NCI-H69 (cell line): ENCODE results near the gene AGAP1.
"Not testable (repeated sequence)": the region's sequence is repeated elsewhere in the genome, so short reads cannot be mapped to it uniquely, and the experiment has no call there.

Experiments
- DNase-seq: peaks from one replicate; lab custom pipeline; 2025; lab: John Stamatoyannopoulos, UW

The AGAP1 gene

DNA sequence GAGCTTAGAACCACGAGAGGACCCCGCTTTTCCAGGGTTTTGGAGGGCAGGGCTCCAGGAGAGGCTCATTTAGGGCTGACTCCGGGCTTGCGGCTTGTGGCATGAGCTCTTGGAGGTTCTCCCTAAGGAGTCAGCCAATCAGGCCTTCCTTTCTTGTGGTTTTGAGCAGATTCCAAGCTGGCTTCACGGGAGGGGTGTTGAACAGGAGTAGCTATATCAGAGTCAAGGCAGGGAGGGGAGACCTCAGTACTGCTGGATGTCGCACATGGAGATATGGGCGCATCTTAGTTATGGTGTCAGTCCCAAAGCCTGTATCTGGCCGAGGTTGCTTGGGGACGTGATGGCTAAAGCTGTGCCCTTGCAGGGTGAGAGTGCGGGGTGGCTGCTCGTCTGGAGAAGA lies 98.6 kb downstream of the AGAP1 start:
- no peak for DNase-seq

DNA sequence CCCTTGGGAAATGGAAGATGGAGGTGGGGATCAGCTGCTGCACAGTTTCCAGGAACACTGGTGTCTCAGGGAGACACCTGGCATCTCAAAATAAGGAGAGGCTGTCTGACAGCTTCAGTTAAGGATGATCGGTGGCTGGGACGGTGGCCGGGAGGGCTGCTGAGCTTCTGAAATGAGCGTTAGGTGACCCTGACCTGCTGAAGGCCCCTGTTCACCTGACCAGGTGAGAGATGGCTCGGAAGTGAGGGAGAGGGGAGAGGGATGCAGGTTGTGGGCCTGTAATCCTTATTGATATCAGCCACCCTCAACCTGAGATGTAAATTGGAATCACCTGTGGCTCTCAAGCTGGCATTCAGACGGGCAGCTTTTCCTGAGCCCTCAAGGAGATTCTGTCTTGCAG lies 99.0 kb downstream of the AGAP1 start:
- no peak for DNase-seq

DNA sequence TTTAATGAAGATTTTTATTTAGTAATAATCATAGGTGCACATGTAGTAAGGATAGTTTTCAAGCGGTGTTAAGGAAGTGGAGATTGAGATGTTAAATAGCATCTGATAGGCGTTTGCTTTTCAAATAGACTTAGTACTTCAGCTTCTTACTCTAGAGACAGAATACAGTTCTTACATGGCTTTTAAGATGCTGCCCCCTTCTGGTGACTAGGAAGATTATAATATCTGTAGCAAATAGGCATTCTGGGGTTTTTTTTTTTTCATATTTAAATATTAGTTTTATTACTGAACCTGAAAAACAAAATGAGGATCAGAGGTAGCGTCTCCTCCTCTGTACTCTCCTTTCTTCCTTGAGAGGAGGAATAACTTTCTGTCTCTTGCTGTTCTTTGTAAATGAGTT lies 100.2 kb downstream of the AGAP1 start:
- DNase-seq = peak; percentile 77

DNA sequence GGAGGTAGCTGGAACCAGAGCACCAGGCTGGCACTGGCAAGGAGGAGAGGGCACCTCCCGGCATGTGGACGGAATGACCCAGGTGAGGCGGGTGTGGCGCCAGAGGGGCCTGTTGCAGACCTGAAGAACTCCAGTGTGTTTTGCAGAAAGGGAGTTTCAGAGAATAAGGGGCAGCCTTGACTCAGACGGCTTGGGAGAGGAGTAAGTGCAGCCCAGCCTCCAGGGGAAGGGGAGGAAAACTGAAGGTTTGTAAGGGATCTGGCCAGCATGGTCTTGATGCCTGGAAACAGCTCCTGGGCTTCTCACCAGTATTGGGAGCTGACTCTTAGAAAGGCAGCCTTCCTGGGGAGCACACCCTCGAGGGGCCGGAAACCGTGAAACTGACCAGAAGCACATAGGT lies 101.1 kb downstream of the AGAP1 start:
- DNase-seq = no peak

DNA sequence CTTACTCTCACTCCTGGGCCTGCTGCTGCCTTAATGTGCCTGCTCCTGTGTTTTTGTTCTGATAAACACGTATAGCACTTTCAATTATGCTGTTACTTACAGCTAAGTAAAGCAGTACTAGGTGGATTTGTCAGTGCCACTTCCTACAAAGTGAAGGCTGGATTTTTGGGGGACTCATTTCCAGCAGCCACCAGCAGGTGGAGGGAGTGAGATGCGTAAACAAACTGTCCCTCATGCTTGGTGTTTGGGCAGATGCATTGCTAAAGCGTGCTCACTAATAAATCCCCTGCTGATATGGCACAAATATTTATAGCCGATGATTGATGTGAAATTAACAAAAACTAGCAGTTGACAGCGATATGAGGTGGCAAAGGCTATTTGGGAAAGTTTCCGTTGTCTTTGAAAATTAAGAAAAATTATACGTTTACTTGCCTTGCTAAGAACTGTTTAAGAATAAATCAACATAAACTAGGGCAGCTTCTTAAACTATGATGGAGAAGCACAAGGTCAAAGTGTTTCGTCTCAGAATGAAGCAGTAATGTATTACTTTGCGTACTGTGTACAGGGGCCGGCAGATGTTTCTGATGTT lies 101.7 kb downstream of the AGAP1 start:
- DNase-seq = peak; percentile 77

DNA sequence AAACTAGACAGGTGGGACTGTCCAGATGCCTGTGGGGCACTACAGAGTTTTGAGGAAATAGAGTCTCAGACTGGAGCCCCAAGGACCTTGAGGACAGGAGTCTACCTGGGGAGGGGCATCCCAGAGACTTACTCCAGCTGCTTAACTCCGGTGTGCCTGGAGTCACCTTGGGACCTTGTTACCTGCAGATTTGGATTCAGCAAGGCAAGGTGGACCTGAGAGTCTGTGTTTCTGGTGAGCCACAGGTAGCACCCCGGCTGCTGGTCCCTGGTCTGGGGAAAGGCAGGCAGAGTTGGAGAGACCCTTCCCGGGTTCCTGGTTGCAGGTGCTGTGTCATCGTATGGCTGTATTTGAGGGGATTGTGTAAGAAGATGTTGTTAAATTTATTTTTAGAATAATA lies 102.4 kb downstream of the AGAP1 start:
- DNase-seq = no peak

DNA sequence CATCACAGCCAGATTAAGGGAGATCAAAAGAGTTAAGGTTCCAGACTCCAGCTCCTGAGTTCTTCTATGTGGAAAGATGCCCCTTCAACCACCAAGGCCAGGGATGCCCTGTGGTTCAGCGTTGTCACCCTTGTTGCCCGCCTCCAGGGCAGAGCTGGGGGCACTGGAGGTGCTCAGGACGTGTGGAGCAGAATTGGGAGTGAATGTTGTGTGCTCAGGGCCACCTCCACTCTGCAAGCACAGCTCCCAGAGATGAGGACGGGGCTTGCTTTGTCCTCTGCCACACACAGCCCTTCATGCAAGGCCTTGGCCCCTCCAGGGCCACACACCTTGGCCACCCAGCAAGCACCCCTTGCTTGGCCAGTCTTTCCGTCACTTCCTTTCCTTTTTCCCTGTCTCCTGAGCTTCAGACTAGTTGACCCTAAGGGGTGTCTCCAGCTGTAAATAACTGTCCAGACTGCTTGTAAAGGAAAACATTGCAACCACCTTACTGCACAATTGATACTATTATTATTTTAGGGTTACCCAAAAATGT lies 103.3 kb downstream of the AGAP1 start:
- no peak for DNase-seq

DNA sequence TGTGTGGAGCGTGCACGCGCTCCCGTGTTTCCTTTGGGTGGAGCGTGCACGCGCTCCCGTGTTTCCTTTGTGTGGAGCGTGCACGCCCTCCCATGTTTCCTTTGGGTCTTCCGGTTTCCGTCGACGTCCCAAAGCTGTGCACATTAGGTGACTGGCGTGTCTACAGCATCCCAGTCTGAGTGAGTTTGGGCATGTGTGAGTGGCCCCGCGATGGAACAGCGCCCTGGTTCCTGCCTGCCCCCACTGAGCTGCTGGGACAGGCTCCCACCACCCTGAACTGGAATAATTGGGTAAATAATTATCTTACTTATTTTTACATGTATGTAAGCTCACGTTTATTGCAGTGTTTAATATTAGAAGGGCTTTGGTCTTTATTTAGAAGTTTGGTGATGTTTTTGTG lies 104.2 kb downstream of the AGAP1 start:
- no peak for DNase-seq

DNA sequence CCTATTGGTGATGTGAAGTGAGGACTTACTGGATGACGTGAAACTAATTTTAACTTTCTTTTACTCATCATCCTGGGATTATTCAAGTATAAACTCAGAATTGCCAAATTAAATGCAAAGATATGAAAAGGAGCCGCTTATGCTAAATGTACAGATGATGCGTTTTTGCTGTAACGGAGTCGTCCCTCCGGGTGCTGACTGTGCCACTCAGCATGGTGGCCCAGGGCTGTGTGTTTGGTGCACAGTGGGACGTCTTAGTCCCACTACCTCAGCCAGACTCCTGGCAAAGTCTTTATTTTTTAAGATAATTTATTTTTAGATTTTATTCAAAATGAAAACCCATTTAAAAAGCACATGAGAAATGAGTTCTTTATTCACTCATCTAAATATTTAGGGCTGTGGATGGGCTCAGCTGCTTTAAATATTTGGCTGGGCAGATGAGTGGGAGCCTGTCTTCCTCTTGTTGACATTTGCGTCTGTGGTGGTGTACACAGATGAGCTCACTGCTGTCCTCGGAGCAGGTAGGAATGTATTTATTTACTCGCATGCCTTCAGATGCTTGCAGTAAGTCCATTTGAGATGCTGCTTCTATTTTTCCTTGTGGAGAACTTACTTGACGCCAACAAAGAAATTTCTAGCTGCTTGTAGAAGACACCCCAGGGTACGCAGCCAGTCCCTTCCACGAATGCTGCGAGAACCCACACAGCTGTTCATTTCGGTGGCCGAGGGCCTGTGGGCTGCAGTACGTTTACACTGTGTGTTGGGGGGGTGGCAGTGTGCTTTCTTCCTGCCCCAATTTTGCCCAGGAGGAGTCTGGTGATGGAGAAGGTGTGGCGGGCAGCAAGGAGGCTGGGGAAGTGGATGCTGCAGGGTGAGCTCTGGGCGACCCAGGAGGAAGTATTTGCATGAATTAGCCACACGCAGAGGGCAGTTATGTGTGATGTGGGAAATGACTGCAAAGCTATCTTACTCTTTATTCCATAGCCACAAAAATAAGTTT lies 105.0 kb downstream of the AGAP1 start:
- DNase-seq = no peak

DNA sequence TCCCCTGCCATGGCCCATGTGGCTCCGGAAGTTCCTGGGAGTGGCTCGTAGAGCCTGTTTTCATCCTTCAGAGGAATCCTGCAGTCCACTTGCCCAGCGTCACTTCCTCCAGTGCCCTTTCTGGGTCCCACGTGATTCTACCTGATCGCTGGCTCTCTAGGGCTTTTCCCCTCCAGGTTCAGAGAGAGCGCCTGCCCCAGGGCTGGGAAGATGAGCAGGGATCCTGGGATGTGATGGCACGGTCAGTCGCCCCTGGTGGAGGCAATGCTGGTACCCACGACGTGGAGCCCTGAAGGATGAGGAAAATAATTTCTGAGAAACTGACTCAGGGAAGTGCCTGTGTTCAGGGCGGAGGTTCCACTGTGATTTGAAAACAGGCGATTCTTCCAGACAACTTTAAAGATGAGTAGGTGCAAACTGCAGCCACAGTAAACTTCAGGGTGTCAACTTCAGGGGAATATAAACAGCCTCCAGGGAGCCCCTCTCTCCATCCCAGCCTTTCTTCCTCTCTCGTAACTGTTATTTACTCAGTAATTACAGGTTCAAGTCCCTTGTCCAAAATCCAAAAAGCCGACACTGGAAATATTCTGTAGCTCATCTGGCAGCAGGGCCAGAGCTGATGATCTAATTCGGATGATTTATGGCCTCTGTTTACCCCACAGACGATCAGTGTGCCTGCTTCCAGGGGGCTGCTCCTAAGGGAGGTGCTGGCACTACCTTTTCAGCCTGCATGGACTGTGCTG lies 105.9 kb downstream of the AGAP1 start:
- DNase-seq = peak; percentile 93

DNA sequence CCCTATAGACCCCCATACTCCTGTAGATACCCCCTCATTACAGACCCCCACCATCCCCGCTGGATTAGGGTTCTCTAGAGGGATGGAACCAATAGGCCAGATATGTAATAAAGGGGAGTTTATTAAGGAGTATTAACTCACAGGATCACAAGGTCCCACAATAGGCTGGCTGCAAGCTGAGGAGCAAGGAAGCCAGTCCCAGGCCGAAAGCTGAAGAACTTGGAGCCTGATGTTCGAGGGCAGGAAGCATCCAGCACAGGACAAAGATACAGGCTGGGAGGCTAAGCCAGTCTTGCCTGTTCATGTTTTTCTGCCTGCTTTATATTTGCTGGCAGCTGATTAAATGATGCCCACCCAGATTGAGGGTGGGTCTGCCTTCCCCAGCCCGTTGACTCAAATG lies 106.6 kb downstream of the AGAP1 start:
- DNase-seq = peak; percentile 35

DNA sequence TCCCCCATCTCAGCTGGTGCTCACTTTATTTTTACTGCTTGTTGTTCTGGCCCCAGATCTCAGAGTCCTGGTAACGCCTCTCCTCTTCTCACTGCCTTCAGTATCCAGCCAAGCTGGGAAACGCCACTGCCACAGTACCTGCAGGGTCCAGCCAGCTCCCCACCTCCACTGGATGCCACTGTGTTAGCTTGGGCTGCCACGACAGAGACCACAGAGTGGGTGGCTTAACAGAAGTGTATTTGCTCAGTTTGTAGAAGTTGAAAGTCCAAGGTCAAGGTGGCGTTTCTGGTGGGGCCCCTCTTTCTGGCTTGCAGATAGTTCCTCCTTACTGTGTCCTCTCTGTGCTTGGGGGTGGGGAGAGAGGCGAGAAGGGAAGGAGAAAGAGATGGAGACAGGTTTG lies 107.1 kb downstream of the AGAP1 start:
- DNase-seq = no peak

DNA sequence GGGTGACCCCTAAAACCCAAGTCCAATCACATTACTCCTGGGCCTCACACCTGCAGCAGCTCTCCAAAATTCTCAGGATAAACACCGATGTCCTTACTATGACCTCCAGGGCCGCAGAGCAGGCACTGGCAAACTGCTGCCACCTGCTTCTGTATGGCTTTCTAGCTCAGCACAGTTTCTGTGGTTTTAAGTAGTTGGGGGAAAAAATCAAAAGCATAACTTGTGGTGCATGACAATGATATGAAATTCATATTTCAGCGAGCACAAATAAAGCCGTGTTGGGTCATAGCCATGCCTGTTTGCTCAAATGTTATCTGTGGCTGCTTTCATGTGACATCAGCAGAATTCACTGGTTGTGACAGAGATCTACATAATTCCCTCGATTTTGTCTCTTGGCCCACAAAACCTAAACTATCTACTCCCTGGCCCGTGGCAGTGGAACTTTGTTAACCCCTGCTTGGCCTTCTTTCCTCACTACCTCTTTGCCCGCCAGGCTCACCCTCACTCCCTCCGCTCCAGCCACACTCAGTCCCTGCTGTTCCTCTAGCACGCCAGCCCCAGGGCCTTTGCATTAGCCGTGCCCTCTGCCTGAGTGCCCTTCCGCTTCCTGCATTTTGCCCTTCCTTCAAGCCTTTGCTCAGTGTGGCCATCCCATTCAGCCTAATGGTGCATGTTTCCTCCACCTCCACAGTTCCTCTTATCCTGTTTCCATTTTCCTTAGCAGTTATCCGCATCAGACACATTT lies 108.3 kb downstream of the AGAP1 start:
- no peak for DNase-seq

DNA sequence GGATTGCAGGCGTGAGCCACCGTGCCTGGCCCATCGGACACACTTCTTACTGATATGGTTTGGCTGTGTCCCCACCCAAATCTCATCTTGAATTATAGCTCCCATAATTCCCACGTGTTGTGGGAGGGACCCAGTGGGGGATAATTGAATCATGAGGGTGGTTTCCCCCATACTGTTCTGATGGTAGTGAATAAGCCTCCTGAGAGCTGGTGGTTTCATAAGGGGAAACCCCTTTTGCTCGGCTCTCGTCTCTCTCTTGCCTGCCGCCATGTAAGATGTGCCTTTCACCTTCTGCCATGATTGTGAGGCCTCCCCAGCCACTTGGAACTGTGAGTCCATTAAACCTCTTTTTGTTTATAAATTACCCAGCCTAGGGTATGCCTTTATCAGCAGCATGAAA lies 109.1 kb downstream of the AGAP1 start:
- not testable (repeated sequence) for DNase-seq

DNA sequence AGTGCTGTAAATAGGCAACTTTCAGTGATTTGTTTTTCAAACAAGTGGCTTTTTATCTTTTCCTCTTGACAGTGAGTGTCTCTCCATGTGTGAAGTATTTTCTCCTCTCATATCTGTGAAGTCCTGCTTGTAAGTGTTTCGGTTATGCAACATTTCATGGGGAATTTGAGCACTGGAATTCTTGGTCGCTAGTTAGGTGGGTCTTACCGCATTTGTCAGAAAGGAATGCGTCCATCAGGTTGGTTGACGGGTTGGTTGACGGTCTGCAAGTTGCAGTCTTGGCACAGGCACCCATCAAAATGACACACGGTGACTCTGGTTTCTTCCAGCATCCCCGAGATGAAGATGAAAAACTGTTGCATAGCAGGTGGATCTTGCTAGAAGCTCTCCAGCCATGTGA lies 109.8 kb downstream of the AGAP1 start:
- DNase-seq = no peak

DNA sequence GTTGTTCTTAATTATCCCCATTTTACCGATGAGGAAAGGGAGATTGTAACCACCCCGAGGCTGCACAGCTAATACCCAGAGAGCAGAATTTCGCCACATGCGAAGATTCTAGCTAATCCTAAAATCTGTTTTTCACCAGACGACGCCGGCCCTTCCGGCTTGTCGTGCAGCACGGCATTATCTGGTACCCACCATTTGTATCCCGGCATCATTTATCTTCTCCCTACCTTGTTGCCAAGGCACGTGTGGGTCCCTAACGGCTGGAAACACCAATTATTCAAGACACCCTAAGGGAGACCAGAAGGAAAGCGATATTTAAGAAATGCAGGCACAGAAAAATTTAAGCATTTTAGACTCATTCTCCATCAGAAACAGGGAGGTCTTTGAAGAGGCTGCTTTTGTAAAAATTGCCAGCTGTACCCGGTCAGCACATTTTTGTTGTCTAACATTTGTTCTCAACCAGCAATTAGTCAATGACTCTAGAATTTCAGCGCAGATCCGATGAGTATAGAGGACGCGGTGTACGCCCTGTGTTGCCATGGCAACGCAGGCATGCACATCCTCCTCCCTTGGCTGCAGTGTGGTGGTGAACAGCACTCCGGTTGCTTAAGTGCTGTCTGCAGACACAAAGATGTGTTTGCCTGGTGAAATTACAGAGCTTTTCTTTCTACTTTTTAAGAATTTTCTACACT lies 111.6 kb downstream of the AGAP1 start:
- DNase-seq = peak; percentile 96

DNA sequence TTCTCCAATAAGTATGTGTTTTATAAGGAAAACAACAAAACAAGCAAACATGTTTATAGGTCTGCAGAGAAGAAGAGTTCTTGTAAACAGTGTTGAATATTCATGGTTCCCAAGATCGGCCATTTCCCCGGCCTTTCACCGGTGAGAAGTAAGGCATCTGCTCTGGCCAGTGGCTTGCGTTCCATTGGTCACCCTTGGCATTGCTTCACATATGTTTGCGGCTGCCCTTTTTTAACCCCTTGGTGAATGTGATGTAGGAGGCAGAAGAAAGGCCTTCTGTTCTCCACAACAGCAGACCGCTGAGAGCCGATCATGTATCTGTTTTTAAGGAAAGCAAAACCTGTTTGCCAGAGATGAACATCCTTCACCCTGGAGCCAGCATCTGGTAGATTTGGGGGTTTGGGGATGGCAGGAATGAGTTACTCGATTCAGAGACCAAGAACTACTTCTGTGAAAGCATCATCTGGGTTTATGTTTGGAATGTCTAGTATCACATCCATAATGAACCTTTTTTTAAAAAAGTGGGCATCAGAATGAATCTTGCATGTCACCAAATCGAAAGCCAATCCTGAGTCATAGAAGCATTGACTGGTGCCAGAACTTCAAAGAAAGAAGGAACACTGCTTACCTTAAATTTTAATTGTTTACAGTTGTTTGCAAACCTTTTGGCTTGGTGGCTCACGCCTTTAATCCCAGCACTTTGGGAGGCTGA lies 112.3 kb downstream of the AGAP1 start:
- DNase-seq = peak; percentile 46

DNA sequence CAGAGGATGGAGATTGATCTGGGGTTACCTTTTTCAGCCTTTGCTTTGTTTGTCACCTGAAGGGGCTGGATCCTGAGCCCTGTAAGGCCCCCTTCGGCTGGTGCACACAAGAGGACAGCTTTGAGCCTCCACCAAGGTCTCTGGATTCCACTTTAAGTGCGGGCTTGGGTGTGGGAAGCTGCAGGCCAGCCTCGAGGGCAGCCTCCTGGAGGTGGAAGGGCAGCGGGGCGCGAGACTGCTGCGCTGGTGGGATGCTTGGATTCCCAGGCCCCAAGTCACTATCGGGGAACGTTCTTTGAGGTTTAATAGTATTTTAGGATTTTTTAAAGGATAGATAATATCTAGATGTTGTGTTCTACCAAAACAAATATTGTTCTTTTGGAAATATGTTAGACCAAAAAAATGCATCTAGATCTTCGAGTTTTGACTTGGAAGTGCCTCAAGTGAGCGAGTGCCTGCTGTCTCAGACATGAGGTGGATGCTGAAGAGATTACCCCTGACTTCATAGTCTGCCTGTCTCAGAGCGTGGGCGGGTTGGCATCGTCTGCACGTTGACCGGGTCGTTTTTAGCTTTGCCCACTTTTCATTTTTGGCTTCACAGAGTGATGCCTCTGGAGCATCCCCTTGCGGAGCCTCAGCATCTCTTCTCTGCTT lies 113.8 kb downstream of the AGAP1 start:
- DNase-seq = no peak

DNA sequence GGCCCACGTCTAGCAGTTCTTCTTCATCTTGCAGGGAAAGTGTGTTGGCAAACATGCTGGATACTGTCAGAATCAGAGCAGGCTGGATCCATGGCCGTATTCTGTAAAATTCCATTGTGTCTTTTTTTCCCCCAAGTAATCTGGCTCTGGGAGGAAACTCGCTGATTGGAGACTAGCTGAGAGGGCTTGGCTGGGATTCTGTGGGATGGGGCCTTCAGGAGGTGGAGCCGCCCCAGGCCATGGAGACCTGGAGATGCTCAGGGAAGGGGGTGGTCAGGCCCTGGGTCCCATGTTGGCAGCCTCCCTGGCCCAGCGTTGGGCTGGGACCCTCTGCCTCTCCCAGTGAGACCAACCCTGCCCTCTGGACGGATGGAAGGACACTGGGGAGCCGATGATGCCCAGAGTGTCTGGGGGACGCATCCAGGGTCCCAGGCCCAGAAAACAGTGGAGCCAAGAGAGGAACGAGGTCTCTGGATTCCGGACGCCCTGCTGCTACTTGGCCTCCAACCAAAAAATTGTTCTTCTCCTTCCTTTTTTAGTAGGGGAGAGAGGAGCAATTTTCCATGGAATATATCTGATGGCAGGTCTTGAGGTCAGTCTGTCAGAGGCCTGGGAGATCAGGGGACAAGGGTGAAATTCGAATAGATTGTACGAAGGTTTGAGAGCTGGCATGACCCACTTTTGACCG lies 114.5 kb downstream of the AGAP1 start:
- DNase-seq = no peak
